HG03139 (cell line): ENCODE data around the gene CCHCR1.
"Not testable (repeated sequence)": the region's sequence is repeated elsewhere in the genome, so short reads cannot be mapped to it uniquely, and the experiment has no call there.

Source experiments
- ATAC-seq: cut with Tn5 transposase; IDR thresholded peaks from one replicate; pipeline ENCODE4 v1.9.1; 2021; ENCODE audit not compliant: unreplicated experiment

The CCHCR1 gene, protein sequence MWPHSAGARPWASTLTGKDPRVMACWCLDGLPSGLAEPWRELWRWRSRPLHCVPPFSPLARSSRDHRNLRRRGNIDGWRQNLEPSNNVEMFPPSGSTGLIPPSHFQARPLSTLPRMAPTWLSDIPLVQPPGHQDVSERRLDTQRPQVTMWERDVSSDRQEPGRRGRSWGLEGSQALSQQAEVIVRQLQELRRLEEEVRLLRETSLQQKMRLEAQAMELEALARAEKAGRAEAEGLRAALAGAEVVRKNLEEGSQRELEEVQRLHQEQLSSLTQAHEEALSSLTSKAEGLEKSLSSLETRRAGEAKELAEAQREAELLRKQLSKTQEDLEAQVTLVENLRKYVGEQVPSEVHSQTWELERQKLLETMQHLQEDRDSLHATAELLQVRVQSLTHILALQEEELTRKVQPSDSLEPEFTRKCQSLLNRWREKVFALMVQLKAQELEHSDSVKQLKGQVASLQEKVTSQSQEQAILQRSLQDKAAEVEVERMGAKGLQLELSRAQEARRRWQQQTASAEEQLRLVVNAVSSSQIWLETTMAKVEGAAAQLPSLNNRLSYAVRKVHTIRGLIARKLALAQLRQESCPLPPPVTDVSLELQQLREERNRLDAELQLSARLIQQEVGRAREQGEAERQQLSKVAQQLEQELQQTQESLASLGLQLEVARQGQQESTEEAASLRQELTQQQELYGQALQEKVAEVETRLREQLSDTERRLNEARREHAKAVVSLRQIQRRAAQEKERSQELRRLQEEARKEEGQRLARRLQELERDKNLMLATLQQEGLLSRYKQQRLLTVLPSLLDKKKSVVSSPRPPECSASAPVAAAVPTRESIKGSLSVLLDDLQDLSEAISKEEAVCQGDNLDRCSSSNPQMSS

DNA sequence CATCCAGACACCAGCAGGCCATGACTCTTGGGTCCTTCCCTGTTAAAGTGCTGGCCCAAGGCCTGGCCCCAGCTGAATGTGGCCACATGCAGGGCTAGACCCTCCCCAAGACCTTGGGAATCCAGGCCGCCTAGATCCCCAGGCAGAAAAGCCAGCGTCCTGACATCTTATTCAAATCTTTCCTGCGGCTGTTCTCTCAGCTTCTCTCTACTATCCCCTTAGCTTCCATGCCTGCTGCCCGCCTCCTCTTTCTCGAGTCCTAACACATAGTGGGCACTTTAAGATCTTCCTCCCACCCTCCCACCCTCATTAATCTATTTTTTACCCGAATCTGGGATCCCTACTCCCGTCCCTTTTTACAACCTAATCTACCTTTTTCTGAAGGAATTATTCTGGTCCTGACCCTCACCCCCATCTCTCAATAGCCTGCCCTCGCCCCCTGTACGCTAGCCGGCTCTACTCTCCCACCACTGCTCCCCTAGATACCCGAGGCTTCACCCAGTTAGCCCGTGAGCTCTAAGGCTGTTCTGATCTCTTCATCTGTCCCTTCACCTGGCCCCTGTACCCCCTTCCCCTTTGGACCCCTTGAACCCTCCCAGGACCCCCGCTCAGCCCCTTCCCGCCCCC, at the start of gene CCHCR1:
TSS of gene CCHCR1 (minus strand) at position 290 of the 627 bp plus-strand sequence. CDS start at position 88, 202 bp downstream.
- no peak for ATAC-seq

DNA sequence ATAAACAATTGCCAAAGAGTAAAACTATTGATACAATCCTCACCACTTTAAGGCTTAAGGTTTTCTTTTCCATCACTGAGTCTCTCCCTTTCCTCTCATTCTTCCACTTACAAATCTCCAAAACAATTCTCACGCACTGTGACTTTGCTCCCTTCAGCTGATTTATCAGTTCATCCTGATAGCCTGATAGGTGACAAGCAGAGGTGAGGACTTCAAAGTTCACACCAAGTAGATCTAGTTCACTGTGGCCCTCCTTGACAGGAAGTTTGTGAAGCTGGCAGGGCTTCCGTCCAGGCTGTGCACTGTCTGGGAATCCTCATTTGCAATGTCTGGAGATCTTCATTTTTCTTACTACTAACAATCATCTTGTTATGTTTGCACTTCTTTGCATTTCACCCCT, 48.0 kb upstream of the CCHCR1 start:
- no peak for ATAC-seq

DNA sequence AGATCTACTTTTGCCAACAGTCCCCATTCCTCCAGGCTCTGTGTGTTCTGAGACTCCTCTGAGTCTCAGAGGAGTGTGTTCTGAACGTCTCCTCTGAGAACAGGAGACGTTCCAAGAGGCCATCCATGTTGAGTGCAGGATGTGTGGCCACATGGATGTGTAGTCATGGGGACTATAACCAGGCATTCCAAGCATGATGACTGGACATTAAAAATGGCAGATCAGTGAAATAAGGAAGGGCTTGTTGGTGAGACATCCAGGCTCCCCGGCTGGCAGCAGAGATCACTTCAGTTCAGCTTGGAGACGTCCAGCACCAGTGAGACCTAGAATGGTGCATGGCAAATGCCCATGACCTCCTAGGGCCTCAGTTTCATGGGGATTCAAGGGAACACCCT, 47.1 kb upstream of the CCHCR1 start:
- ATAC-seq: no peak

DNA sequence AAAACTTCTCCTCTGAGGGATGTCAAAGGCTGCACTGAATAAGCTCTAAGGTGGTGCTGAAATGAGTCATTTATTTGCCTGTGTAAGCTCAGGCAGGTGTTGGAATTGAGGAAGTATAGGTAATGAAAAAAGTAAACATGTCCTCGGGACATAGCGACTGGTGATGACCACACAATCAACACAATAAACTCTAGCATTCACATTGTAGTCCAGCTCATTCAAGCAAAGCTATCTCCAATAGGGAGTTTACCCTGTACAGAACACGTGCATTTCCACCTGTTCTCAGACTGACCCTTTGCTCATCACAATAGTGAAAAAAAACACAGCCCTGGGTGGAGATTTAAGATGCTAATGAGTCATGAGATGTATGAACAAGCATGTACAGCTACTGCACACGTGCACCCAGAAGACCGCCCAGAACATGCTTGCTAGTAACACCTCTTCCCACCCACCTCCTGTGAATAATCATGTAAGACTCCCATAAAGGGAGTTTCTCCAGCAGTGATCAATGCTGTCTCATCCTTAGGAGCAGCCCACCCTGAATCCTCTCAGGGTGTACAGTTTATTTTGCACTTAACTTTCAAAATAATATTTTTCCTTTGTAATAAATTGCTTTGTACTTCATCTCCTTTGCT, 45.9 kb upstream of the CCHCR1 start:
- ATAC-seq: peak; percentile 50

DNA sequence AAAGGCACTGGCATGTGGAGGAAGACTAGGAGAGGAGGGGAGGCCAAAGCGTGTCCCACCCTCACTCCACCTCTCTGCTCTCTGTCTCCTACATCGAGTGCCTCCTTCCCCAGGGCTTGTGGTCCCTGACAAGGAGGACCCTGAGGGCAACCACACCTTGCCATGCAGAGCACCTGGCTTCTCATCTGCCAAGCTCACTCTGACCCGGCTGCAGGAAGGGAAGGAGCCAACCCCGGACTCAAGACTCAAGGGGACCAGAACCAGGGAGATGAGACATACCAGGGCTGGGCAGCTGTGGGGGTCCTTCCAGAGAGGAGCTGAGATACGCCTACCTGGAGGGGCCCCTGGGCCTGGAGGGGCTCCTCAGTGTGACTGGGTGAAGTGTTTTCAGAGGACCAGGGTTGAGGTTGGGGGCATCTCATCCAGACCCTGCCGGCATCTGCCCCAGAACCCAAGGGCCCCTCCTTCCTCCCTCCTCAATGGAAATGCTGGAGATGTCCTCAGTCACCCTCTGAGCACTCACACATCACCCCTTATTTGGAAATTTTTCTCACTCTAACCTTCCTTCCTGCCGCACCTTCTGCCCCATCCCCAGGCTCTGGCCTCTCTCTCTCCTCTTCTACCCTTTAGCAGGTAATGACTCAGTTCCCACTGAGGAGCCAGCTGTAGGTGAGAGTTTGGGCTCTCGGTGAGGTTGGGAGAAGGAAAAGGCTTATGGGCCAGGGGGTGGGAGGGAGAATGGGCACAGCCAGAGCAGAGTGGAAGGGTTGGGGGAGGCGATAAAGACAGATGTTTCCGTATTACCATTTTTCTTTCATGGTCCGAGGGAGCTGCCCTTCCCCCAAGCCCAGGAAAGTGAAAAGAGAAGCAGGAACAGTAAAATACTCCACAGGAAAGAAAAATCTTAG, 44.9 kb upstream of the CCHCR1 start:
- no peak for ATAC-seq

DNA sequence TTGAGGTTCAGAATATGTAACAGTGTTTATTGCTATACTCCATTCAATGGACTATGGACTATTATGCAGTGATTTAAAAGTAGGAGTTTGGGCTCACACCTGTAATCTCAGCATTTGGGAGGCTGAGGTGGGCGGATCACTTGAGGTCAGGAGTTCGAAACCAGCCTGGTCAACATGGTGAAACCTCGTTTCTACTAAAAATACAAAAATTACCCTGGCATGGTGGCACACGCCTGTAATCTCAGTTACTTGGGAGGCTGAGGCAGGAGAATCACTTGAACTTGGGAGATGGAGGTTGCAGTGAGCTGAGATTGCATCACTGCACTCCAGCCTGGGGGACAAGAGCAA, 41.5 kb upstream of the CCHCR1 start:
- not testable (repeated sequence) for ATAC-seq

DNA sequence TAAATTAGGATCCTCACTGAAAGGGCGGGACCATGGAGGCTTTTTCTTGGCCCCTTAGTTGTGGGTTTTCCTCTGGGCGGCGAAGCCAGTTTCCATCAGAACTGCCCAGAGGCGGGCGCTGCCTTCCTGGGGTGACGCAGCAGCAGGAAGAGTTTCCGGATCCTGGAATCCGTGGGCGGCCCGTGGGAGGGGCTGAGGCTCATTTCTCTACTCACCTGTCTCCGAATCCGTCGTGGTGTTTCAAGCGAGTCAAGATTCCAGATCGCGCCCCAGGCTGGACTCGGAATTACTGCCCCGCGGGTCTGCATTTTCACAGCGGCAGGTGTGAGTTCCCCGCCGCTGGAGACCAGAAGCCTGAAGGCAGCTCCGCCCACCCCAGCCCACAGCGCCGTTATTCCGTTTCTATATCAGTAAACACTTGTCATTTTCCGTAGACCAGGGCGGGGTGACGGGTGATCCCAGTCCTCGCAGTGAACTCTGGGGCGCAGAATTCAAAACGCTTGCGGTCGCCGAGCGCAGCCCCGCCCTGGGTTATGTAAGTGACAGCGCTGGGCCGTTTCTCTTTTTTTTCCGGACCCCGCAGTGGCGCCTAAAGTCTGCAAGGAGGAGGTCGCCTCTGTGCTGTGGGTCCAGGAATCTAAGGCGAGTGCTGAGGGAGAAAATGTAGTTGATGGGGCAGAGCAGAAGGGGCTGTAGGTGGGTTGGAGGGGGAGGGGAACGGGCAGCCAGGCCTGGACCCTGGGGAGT, 40.1 kb upstream of the CCHCR1 start:
- no peak for ATAC-seq

DNA sequence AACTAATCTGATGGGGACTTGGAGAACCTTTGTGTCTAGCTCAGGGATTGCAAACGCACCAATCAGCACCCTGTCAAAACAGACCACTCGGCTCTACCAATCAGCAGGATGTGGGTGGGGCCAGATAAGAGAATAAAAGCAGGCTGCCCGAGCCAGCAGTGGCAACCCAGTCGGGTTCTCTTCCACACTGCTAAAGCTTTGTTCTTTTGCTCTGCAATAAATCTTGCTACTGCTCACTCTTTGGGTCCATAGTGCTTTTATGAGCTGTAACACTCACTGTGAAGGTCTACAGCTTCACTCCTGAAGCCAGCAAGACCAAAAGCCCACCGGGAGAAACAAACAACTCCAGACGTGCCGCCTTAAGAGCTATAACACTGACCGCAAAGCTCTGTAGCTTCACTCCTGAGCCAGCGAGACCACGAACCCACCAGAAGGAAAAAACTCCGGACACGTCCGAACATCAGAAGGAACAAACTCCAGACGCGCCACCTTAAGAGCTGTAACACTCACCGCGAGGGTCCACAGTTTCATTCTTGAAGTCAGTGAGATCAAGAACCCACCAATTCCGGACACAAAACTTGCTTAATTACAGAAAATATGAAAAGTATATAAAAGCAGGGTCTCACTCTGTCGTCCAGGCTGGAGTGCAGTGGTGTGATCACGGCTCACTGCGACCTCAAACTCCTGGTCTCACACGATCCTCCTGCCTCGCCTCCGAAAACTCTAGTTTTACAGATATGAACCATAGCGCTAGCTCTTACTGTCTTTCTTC, 38.8 kb upstream of the CCHCR1 start:
- not testable (repeated sequence) for ATAC-seq

DNA sequence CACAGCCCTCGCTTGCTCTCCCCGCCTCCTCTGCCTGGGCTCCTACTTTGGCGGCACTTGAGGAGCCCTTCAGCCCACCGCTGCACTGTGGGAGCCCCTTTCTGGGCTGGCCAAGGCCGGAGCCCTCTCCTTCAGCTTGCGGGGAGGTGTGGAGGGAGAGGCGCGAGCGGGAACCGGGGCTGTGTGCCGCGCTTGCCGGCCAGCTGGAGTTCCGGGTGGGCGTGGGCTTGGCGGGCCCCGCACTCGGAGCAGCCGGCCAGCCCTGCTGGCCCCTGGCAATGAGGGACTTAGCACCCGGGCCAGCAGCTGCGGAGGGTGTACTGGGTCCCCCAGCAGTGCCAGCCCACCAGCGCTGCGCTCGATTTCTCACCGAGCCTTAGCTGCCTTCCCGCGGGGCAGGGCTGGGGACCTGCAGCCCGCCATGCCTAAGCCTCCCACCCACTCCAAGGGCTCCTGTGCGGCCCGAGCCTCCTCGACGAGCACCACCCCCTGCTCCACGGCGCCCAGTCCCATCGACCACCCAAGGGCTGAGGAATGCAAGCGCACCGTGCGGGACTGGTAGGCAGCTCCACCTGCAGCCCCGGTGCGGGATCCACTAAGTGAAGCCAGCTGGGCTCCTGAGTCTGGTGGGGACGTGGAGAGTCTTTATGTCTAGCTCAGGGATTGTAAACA, 37.8 kb upstream of the CCHCR1 start:
- not testable (repeated sequence) for ATAC-seq

DNA sequence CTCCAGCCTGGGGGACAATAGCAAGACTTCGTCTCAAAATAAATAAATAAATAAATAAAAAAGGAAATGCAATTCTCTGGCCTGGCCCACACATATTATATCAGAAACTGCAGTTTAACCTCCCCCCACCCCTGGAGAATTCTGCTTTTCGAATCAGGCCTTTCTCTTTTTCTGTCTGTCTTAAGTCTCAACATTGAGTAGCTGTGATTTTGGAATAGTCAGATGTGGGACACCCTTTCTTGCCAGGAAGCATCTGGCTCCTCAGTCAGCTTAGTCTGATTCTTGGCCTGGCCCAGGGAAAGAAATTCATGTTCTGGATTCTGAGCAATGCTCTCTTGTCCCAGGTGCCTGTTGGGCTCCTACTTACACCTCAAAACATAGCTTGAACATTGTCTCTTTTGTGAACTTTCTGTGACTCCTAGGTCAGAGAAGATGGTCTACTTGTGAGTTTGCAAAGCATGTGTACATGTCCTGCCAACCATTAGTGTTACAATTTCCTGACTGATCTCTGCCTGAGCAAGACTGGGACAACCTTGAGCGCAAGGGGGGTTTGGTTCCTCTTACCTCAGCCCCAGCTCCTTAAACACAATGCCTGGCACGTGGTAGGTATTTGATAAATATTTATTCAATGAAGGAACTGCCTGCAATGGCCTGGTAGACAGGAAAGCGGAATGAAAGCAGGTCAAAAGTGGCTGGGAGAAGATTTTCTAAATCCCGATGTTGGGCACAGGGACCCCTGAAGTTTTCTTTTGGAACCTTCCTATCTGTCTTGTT, 36.6 kb upstream of the CCHCR1 start:
- ATAC-seq: no peak

DNA sequence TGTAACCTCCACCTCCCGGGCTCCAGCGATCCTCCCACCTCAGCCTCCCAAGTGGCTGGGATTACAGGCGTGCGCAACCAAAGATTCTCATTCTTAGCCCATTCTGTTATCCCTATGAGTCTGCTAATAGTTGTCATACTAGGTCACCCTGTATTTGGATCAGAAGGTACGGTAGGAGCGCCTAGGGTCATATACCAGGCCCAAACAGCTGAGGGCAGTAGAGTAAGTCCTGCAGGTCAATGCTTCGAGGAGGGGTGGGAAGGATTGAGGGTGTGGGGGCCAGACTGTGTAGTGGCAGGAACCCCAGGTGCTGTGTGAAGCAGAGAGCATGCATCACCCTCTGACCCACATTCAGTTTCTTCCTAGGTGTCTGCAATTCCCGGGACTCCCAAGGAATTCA, 35.6 kb upstream of the CCHCR1 start:
- no peak for ATAC-seq

DNA sequence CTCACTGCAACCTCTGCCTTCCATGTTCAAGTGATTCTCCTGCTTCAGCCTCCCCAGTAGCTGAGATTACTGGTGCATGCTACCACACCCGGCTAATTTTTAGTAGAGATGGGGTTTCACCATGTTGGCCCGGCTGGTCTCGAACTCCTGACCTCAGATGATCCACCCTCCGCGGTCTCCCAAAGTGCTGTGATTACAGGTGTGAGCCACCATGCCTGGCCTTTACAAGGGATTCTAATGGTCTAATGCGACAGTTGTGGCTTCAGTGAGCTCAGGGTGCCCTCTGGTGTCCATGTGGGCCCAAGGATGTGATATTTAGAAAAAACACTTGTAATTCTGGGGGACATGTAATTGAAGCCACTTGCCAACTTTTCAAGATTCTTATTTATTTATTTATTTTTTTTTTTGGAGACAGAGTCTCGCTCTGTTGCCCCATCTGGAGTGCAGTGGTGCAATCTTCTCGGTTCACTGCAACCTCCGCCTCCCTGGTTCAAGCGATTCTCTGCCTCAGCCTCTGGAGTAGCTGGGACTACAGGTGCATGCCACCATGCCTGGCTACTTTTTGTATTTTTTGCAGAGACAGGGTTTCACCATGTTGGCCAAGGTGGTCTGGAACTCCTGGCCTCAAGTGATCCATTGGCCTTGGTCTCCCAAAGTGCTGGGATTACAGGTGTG, 35.0 kb upstream of the CCHCR1 start:
- ATAC-seq: not testable (repeated sequence)

DNA sequence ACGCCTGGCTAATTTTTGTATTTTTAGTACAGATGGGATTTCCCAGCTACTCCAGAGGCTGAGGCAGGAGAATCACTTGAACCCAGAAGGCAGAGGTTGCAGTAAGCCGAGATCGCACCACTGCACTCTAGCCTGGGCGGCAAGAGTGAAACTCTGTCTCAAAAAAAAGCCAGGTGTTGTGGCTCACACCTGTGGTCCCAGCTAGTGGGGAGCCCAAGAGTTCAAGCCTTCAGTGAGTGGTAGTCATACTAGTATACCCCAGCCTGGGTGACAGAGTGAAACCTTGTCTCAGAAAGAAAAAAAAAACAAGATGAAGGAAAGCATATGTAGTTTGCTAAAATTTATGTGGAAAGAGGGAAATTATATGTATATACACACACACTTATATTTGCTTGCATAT, 32.9 kb upstream of the CCHCR1 start:
- no peak for ATAC-seq

DNA sequence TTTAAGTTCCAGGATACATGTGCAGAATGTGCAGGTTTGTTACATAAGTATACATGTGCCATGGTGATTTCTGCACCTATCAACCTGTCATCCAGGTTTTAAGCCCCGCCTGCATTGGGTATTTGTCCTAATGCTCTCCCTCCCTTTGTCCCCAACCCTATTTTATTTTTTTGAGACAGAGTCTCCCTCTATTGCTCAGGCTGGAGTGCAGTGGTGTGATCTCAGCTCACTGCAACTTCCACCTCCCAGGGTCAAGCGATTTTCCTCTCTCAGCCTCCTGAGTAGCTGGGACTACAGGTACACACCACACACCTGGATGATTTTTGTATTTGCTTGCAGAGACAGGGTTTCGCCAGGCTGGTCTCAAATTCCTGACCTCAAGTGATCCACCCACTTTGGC, 31.6 kb upstream of the CCHCR1 start:
- ATAC-seq: not testable (repeated sequence)

DNA sequence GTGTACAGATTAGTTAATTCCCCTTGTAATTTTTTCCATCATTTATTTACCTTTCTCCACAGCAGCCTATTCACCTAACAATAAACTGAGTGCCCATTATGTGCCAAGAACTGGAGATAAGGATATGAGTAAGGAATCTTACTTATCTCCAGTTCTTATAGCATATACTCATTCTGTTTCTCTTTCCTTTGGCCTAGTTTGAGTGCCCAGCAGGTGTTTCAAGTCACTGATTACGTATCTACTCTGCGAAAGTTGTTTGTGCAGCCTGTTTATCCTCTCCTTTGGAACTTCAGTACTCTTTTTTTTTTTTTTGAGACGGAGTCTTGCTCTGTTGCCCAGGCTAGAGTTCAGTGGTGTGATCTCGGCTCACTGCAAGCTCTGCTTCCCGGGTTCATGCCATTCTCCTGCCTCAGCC, 30.2 kb upstream of the CCHCR1 start:
- no peak for ATAC-seq

DNA sequence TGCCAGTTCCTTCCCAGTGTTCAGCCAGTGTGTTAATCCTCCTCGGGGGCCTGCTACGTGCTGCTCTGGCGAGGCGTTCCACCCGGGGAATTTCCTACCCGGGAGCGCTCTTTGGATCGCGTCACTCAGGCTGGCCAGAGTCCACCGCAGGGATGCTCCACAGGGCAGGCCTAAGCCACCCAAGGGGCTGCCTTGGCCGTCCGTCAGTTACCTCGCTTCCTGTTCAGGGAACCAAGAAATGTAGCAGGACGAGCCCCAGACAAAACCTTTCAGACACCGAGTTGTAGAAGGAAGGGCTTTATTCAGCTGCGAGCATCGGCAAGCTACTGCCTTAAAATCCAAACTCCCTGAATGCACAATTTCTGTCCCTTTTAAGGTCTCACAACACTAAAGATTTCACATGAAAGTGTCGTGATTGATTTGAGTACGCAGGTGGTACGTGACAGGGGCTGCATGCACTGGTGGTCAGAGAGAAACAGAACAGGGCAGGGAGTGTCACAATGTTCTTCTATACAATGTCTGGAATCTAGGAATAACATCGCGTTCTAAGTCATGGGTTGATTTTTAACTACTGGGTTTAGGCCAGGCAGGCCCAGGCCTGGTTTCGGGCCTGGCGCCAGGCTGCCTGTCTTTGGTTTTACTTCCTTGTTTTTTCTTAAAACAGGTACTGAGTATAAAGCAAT, 28.6 kb upstream of the CCHCR1 start:
- no peak for ATAC-seq
